Body of pancreas (tissue), 4 donors: ENCODE results near the gene LANCL3.
"Not testable (repeated sequence)": the region's sequence is repeated elsewhere in the genome, so short reads cannot be mapped to it uniquely, and the experiment has no call there.

Source experiments
- POLR2A ChIP-seq, 3 donors: fragments of 450-650 bp; IDR thresholded peaks; one replicate each; pipeline ENCODE4 v1.6.1; 2016; ENCODE audit warnings: antibody characterized with exemption in 3 of 3, mild to moderate bottlenecking in 2 of 3
- TF ChIP-seq, protein P1 (sequence below), 7 experiments: fragments of 450-650 bp in 4 of 7; fragments of 200-600 bp in 3 of 7; sonication (generic) in 3 of 7; IDR thresholded peaks; one replicate each; pipeline ENCODE4 v1.5.1; 2016 to 2019; ENCODE audit warnings: antibody characterized with exemption in 7 of 7

DNA sequence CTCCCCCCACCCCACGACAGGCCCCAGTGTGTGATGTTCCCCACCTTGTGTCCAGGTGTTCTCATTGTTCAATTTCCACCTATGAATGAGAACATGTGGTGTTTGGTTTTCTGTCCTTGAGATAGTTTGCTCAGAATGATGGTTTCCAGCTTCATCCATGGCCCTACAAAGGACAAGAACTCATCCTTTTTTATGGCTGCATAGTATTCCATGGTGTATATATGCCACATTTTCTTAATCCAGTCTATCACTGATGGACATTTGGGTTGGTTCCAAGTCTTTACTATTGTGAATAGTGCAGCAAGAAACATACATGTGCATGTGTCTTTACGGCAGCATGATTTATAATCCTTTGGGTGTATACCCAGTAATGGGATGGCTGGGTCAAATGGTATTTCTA, 79.4 kb downstream of the LANCL3 start:
- TF ChIP-seq, protein P1, sequence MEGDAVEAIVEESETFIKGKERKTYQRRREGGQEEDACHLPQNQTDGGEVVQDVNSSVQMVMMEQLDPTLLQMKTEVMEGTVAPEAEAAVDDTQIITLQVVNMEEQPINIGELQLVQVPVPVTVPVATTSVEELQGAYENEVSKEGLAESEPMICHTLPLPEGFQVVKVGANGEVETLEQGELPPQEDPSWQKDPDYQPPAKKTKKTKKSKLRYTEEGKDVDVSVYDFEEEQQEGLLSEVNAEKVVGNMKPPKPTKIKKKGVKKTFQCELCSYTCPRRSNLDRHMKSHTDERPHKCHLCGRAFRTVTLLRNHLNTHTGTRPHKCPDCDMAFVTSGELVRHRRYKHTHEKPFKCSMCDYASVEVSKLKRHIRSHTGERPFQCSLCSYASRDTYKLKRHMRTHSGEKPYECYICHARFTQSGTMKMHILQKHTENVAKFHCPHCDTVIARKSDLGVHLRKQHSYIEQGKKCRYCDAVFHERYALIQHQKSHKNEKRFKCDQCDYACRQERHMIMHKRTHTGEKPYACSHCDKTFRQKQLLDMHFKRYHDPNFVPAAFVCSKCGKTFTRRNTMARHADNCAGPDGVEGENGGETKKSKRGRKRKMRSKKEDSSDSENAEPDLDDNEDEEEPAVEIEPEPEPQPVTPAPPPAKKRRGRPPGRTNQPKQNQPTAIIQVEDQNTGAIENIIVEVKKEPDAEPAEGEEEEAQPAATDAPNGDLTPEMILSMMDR (IDR thresholded peaks at IDR 0.05): not testable (repeated sequence)
- TF ChIP-seq POLR2A (IDR thresholded peaks at IDR 0.05): not testable (repeated sequence)
